ENCODE measurements around the gene AKAP5.

DNA sequence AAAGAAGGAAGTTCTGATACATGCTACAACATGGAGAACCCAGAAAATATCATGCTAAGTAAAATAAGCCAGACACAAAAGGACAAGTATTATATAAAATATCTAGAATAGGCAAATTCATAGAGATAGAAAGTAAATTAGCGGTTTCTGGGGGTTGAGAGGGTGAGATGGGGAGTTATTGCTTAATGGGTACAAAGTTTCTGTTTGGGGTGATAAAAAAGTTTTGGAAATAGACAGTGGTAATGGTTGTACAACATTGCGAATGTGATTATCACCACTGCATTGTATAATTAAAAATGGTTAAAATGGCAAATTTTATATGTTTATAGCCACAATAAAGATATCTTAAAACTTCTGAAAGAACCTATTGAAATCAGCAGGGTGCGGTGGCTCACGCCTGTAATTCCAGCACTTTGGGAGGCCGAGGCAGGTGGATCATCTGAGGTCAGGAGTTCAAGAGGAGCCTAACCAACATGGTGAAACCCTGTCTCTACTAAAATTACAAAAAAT, 23.3 kb downstream of the AKAP5 start:
- TF ChIP-seq CTCF (conservative IDR thresholded peaks at IDR 0.05 in 1 of 2, IDR thresholded peaks at IDR 0.05 in 1 of 2; ENCODE audit: extremely low read depth in 1 of 2, insufficient read depth in 1 of 2, low read depth in 1 of 2, low read length in 2 of 2) (no peak), EZH2 (IDR thresholded peaks at IDR 0.05; ENCODE audit: borderline replicate concordance, low read length) (no peak)
